Endothelial cell of umbilical vein (primary cell): ENCODE data around the gene FAM20A. TPM values are rescaled to one million over a fixed set of nuclear protein-coding genes. Genes with fewer than 3 reads are reported as not detected.

Source experiments
- BruUV-seq: library from RNA; stranded (reverse); fragments of 400-500 nt; replicated peaks from 2 replicates; lab custom pipeline; 2021; lab: Mats Ljungman, UMichigan
- CTCF ChIA-PET: fragments of 300-600, 350-600 bp; sonication (Branson Sonifier 250); formaldehyde crosslinking; loops from one replicate; lab custom pipeline; 2021; ENCODE audit warnings: antibody characterized with exemption, inconsistent platforms; lab: Charles Lee
- POLR2A ChIA-PET: fragments of 300-600, 350-600 bp; sonication (Branson Sonifier 250); formaldehyde crosslinking; loops from one replicate; lab custom pipeline; 2021; ENCODE audit warnings: antibody characterized with exemption, inconsistent platforms; lab: Charles Lee
- DNase-seq: peaks from one replicate; pipeline ENCODE4 v3.0.0-alpha.2; 2011; ENCODE audit warnings: low read depth, low spot score
- FAIRE-seq: peaks from 2 replicates; lab custom pipeline; 2011; peaks lifted over from hg19 to GRCh38; lab: Jason Lieb, UNC
- H2AFZ ChIP-seq: 2 replicates; pipeline ENCODE4 v1.6.0; 2012; ENCODE audit warnings: low read depth, low read length, control low read depth, inconsistent platforms
- H3K27ac ChIP-seq: 2 replicates; pipeline ENCODE4 v1.5.1; 2011; ENCODE audit warnings: low read depth, mild to moderate bottlenecking, control low read depth, low read length, moderate library complexity; ENCODE audit not compliant: insufficient read depth
- H3K27me3 ChIP-seq, 2 experiments: 2 replicates each; pipeline versions ENCODE4 v1.6.0 to v1.6.1; 2011; ENCODE audit warnings: low read length in 2 of 2, mixed read lengths in 1 of 2; ENCODE audit not compliant: control insufficient read depth in 2 of 2, insufficient read depth in 2 of 2
- H3K36me3 ChIP-seq, 2 experiments: 2 replicates in 1 of 2; 3 replicates in 1 of 2; pipeline ENCODE4 v1.5.1; 2011; ENCODE audit warnings: low read length in 2 of 2, mild to moderate bottlenecking in 1 of 2, moderate library complexity in 1 of 2; ENCODE audit not compliant: control insufficient read depth in 2 of 2, insufficient read depth in 2 of 2; ENCODE audit errors: extremely low read depth in 1 of 2
- H3K4me1 ChIP-seq: 3 replicates; pipeline ENCODE4 v1.5.1; 2011; ENCODE audit warnings: mild to moderate bottlenecking, low read length; ENCODE audit not compliant: control insufficient read depth, insufficient read depth; ENCODE audit errors: extremely low read depth
- H3K4me2 ChIP-seq: 2 replicates; pipeline ENCODE4 v1.6.1; 2011; ENCODE audit warnings: low read length, control low read depth, mixed read lengths; ENCODE audit not compliant: insufficient read depth
- H3K4me3 ChIP-seq, 3 experiments: fragments of 200-600 bp in 1 of 3; sonication (generic), shearing (Covaris generic) in 1 of 3; replicated peaks in 1 of 3; 2 replicates each; pipeline ENCODE4 v1.5.1; 2011 to 2016; ENCODE audit warnings: control low read depth in 3 of 3, low read length in 3 of 3, mild to moderate bottlenecking in 2 of 3, inconsistent platforms in 1 of 3, low read depth in 1 of 3, moderate library complexity in 1 of 3; ENCODE audit not compliant: insufficient read depth in 1 of 3
- H3K79me2 ChIP-seq: 2 replicates; pipeline ENCODE4 v1.6.0; 2012; ENCODE audit warnings: low read length, inconsistent platforms; ENCODE audit not compliant: control insufficient read depth, insufficient read depth
- H3K9ac ChIP-seq: replicated peaks from 2 replicates; pipeline ENCODE3; 2011; ENCODE audit warnings: low read length, control low read depth; ENCODE audit not compliant: insufficient read depth; ENCODE audit errors: extremely low read depth
- H3K9me1 ChIP-seq: replicated peaks from 3 replicates; pipeline ENCODE4 v1.6.0; 2011; ENCODE audit warnings: mild to moderate bottlenecking, low read length; ENCODE audit not compliant: control insufficient read depth, insufficient read depth; ENCODE audit errors: extremely low read depth
- H3K9me3 ChIP-seq: replicated peaks from 2 replicates; pipeline ENCODE4 v1.5.1; 2012; ENCODE audit warnings: low read length, inconsistent platforms; ENCODE audit not compliant: control insufficient read depth, insufficient read depth
- H4K20me1 ChIP-seq: replicated peaks from 2 replicates; pipeline ENCODE3; 2011; ENCODE audit warnings: mild to moderate bottlenecking, low read length; ENCODE audit not compliant: control insufficient read depth, insufficient read depth; ENCODE audit errors: extremely low read depth
- CTCF ChIP-seq, 2 donors: IDR thresholded peaks; 1 replicate in 1 of 2; 2 replicates in 1 of 2; pipeline ENCODE4 v1.5.1; 2011; ENCODE audit warnings: low read length in 2 of 2, mild to moderate bottlenecking in 2 of 2, moderate library complexity in 2 of 2, control low read depth in 1 of 2, inconsistent platforms in 1 of 2, low read depth in 1 of 2; ENCODE audit not compliant: insufficient read depth in 1 of 2; ENCODE audit errors: extremely low read depth in 1 of 2
- EZH2 ChIP-seq: IDR thresholded peaks from 2 replicates; pipeline ENCODE4 v1.6.1; 2012; ENCODE audit warnings: borderline replicate concordance, low read depth, mild to moderate bottlenecking, moderate library complexity, low read length, inconsistent platforms; ENCODE audit not compliant: severe bottlenecking
- FOS ChIP-seq: IDR thresholded peaks from 2 replicates; pipeline ENCODE4 v1.6.1; 2011; ENCODE audit warnings: mild to moderate bottlenecking, low read length, moderate library complexity, borderline replicate concordance; ENCODE audit not compliant: insufficient read depth
- GATA2 ChIP-seq: IDR thresholded peaks from 2 replicates; pipeline ENCODE4 v1.7.0; 2011; ENCODE audit warnings: low read depth, mild to moderate bottlenecking, moderate library complexity, mixed read lengths, low read length; ENCODE audit not compliant: insufficient read length, insufficient read depth
- JUN ChIP-seq: IDR thresholded peaks from 2 replicates; pipeline ENCODE4 v1.6.1; 2011; ENCODE audit warnings: borderline replicate concordance, low read depth; ENCODE audit not compliant: insufficient read length, insufficient read depth
- MYC ChIP-seq: IDR thresholded peaks from one replicate; pipeline ENCODE4 v1.6.1; 2011; ENCODE audit warnings: mild to moderate bottlenecking, low read depth, low read length
- POLR2A ChIP-seq: IDR thresholded peaks from 2 replicates; pipeline ENCODE4 v1.6.1; 2012; ENCODE audit warnings: low read depth, mild to moderate bottlenecking, control low read depth, low read length
- POLR2AphosphoS5 ChIP-seq: IDR thresholded peaks from 2 replicates; pipeline ENCODE4 v1.6.1; 2012; ENCODE audit warnings: low read depth, mild to moderate bottlenecking, control low read depth, low read length, moderate library complexity; ENCODE audit not compliant: insufficient read depth
- dilution Hi-C: fragments of 300-500 bp; cut with MboI; formaldehyde crosslinking; loops from one replicate; pipeline ENCODE4 v1.15.0; 2019; ENCODE audit warnings: low sequenced_read_pairs; ENCODE audit not compliant: extremely low pct_ligation_motif_present
- intact Hi-C: fragments of 100-400 bp; cut with micrococcal nuclease; formaldehyde crosslinking; loops from one replicate; pipeline ENCODE4 v1.10.0; 2022
- polyA plus RNA-seq, 4 experiments: library from polyadenylated mRNA; depleted of rRNA in 3 of 4; stranded (reverse) in 3 of 4; unstranded in 1 of 4; fragments of >200 nt; gene quantifications; 2 replicates each; pipeline versions ENCODE4 v1.2.1 to v1.2.3, GENCODE V29; 2011 to 2012; ENCODE audit warnings: missing spikeins in 1 of 4
- total RNA-seq: library from RNA; stranded (reverse); gene quantifications from 2 replicates; pipeline ENCODE4 v1.2.3, GENCODE V29; 2021
- TF ChIP-seq, protein P1 (sequence below): IDR thresholded peaks from 2 replicates; pipeline ENCODE4 v1.6.1; 2011; ENCODE audit not compliant: insufficient read depth, insufficient read length

Gene FAM20A
- total and polyA plus RNA-seq, 2 donors (not counting 3 experiments of a cell fraction or from before 2014, with no cell fraction given) = not detected

DNA sequence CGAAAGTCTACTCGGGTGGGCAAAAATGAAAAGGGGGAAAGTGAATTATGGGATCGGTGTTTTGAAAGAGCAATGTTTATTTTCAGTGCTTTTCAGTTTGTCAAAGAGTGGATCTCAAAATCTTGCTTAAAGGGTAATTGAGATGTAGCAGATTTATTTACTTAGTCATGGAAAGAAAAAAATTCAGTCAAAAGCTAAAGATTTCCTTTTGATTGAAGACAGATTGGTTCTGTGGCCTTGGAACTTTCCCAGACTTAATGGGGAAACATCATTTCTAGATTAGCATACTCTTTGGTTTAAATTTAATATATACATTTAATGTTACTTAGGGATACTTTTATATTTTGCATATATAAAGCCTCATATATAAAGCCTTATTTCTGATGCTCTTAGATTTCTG is 68.3 kb downstream of the FAM20A start:
- Histone ChIP-seq H3K36me3 (peaks cover 31 to 34% of the 10 kb centered on the region in 2 experiments), H3K79me2 (no peaks in the 10 kb centered on the region), H3K4me3 (no peak overlapping the region), H3K9ac (no peak overlapping the region), H4K20me1 (no peaks in the 10 kb centered on the region), H3K27me3 (no peaks in the 10 kb centered on the region), H2AFZ (no peak overlapping the region), H3K4me1 (no peaks in the 10 kb centered on the region), H3K9me3 (no peaks in the 10 kb centered on the region), H3K27ac (no peak overlapping the region), H3K9me1 (no peaks in the 10 kb centered on the region), H3K4me2 (no peak overlapping the region)
- CTCF ChIA-PET = interaction anchor here (1.8 kb wide), 1 partner anchor 229 kb away, joined by 40 read pairs; no protein-coding TSS in a partner anchor
- POLR2A ChIA-PET = no interaction called here
- DNase-seq = no peak
- FAIRE-seq = no peak
- no peak for TF ChIP-seq EZH2
- no peak for TF ChIP-seq JUN
- TF ChIP-seq, protein P1, sequence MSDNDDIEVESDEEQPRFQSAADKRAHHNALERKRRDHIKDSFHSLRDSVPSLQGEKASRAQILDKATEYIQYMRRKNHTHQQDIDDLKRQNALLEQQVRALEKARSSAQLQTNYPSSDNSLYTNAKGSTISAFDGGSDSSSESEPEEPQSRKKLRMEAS = no peak
- TF ChIP-seq CTCF (IDR thresholded peaks at IDR 0.05; ENCODE audit: extremely low read depth in 1 of 2, insufficient read depth in 1 of 2, low read depth in 1 of 2, low read length in 2 of 2) = no peak
- no peak for TF ChIP-seq POLR2AphosphoS5
- no peak for TF ChIP-seq FOS
- TF ChIP-seq POLR2A = no peak
- no peak for TF ChIP-seq GATA2
- TF ChIP-seq MYC = no peak
- intact Hi-C loops (loop anchor here (5.0 kb wide), 1 partner anchor 79 kb away; no protein-coding TSS in a partner anchor), dilution Hi-C loops (no loop called here)
- no TSS peak for BruUV-seq
